GM18526 (cell line): ENCODE data around the gene SNX3.

Source experiments
- POLR2A ChIP-seq: IDR thresholded peaks from 3 replicates; pipeline ENCODE4 v1.6.1; 2011; ENCODE audit not compliant: insufficient read length; ENCODE audit errors: extremely low read depth

The SNX3 gene

DNA sequence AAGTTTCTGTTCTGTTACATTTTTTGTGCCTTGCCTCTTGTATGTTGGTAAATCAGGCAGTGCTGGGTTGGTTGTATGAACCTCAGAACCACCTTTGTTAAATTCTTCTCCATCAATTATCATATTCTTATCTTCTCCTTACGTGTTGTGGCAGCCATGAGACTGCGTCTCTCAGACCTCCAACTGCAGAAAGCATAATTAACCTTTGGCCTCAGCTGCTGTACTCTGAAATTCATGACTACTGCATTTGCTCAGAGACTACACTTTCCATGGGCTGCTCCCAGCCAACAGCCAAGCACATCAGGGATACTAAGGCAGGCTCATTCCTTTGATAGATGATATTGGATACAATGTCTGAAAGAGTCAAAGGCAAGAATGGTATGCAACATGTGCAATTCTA lies 15.1 kb upstream of the SNX3 start:
- no peak for TF ChIP-seq POLR2A

GRCh38 chr6:108274546-108274945 lies 13.7 kb upstream of the SNX3 start:
- no peak for TF ChIP-seq POLR2A

DNA sequence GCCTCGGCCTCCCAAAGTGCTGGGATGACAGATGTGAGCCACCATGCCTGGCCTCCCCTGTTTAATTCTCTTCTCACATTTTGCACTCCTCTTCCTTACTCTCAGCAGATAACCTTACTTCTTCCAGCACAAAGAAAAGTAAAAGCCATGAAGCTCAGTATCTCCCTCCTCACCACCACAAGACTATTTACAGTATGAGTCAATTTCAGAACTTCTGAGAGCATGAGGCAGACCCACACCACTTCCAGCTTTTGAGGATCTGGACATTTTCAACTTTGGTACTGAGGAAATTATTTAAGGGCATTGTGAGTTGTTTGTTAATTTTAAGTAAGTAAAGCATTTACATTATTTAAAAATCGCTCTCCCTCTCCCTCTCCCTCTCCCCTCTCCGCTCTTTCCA lies 8.0 kb upstream of the SNX3 start:
- TF ChIP-seq POLR2A = no peak

GRCh38 chr6:108263371-108263770 lies 2.5 kb upstream of the SNX3 start:
- no peak for TF ChIP-seq POLR2A

DNA sequence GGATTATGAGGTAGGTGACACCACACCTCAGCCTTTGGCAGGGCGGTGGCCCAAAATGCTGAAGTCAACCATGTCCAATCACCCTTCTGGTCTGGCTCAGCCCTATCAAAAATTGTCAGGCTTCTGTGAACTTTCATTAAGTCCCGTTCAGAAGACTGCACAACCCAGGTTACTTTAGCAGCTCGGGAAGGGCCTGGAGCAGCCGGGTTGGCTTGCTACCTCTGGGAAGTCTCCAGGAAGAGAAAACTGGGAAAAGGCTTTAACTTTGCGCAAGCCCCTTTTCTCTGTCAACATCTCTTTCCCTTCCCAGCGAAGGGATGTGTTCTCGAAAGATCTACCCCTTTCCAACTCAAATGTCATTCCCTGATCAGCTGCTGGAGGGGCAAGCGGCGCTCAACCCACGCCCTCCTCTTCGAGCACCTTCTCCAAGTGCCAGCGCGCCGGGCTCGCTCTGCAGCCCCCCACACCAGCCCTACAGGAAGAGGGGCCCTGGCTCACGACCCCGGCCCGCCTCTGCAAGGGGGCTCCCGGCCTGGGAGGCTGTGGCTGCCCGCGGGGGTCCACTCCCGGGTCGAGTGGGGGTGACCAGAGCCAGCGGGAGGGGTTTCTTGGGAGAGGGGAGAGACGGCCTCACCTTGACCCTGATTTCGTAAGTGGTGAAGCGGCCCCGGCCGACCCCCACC lies 573 bp downstream of the SNX3 start:
- TF ChIP-seq POLR2A = no peak

GRCh38 chr6:108254433-108255410 lies 6.1 kb downstream of the SNX3 start:
- TF ChIP-seq POLR2A = no peak

- no peak for TF ChIP-seq POLR2A
These were observed 7.6 kb downstream of the SNX3 start for GRCh38 chr6:108253241-108253640.

GRCh38 chr6:108252055-108252454 lies 8.8 kb downstream of the SNX3 start:
- TF ChIP-seq POLR2A = no peak

DNA sequence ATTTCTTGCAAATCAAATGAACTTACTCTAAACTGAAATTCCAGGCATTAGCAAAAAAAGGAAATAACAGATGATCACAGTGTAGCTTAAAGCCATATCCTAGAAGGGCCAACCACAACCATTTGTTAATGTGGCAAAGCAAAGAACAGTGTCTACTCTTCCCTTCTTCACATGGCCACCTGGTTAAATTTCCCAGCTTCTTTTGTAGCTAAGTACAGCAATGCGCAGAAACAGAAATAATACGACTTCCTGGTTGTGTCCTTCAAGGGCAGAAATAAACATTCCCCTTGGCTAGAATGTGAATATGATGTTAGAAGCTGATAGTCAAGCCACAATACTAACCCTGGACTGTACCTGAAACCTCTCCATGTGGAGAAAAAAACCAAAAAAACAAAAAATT lies 9.6 kb downstream of the SNX3 start:
- no peak for TF ChIP-seq POLR2A

DNA sequence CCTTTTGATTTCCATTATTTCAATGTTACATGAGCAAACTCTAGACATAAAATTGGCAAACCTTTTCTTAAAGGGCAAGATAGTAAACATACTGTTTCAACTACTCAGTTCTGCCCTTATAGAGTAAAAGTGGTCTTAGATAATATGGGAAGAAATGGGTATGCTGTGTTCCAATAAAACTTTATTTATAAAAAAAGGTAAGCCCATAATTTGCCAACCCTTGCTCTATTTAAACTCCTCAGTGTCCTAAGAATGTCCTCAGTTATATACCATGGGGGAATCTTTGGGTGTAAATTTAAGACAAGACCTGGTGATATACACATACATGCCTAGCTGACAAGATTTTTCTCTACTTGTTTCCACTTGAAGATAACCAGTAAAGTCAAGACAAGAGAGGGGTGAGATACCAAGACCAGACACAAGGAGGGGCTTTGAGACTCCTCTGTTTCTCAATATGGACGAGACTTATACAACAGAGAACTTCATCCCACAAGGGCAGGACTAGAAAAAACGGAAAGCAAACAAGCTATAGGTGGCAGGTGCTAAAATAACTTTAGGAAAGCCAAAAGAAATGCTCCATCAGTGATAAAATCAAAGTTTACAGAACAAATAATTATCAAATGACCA lies 10.5 kb downstream of the SNX3 start:
- TF ChIP-seq POLR2A = no peak

DNA sequence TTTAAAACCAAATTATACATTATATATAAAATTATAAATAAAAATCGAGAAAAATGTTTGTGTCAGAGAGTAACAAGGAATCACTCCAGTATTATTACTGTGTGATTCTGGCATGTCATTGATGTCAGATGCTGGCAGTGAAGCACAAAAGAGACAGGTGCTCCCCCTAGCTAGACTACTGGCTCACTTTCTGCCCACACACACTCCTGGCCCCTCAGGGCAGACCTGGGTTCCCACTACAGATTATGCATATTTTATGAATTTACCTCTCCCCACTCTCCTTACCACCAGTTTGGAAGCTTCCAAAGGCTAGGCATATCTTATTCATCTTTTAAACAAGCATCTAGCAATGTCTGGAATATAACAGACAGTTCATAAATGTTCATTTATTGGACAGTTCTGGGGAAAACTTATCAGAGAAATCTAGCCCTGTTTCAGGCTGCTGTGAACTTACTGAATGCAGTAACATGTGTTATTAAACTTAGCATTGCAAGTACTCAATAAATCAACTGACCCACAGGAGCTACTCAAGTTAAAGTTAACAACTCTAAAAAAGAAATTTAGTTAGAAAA lies 12.8 kb downstream of the SNX3 start:
- no peak for TF ChIP-seq POLR2A

DNA sequence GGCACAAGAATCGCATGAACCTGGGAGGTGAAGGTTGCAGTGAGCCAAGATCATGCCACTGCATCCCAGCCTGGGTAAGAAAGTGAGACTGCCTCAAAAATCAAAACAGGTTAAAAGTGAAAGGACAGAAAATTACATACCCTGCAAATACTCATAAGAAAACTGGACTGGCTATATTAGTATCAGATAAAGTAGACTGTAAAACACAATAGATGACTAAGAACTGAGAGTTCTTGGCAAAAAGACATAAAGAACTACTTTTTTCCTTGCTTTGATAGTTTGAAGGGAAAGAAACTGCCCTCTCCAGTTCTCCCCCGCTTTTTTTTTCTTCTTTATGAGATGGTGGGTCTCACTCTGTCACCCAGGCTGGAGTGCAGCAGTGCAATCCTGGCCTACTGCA lies 17.0 kb downstream of the SNX3 start:
- TF ChIP-seq POLR2A = no peak

GRCh38 chr6:108242721-108243120 lies 18.1 kb downstream of the SNX3 start:
- no peak for TF ChIP-seq POLR2A

DNA sequence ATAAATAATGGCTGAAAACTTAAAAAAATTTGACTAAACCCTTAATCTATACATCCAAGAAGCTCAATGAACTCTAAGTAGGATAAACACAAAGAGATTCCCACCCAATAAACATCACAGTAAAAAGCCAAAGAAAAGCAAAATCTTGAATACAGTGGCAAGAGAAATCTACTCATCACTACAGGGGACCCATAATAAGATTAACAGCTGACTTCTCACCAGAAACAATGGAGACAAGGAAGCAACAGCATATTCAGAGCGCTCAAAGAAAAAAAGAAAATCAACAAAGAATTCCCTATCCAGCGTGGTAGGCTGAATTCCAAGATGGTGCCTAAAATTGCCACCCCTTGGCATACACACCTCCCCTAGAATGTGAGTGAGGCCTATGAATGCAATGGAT lies 18.6 kb downstream of the SNX3 start:
- no peak for TF ChIP-seq POLR2A

DNA sequence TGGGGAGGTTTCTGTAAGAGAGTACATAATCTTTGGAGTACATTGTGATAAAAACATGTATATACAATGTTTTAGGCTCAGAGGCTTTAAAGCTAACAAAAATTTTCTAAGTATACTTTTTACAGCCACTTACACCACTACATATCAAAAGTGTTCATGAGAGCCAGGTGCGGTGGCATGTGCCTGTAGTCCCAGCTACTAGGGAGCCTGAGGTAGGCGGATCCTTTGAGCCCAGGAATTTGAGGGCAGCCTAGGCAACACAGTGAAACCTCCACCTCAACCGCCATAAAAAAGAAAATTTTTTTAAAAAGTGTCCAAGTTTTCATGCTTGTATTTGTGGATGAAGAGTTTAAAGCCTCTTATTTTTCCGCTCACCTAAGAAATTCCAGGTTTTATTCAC lies 22.5 kb downstream of the SNX3 start:
- no peak for TF ChIP-seq POLR2A

- no peak for TF ChIP-seq POLR2A
These were observed 24.0 kb downstream of the SNX3 start for GRCh38 chr6:108236791-108237190.

DNA sequence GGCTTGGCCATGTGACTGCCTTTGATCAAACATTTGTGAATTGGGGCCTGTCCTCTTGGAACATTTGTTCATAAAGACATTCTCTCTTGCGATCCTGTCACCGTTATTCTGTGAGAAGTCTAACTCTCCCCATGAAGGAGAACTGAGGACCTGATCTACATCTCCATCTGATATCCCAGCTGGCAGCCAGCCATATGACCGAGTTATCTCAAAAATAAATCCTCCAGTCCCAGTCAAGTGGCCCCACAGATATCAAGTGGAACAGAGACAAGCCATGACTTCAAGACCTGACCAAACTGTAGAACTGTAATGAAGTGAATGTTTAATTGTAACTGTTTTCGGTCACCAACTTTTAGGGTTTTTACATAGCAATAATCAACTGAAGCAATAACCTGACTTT lies 25.7 kb downstream of the SNX3 start:
- TF ChIP-seq POLR2A = no peak
